ENCODE measurements around the gene C2CD2L.

- TF ChIP-seq CTCF (conservative IDR thresholded peaks at IDR 0.05; ENCODE audit: low read length) (no peak), EZH2phosphoT487 (IDR thresholded peaks at IDR 0.05; ENCODE audit: borderline replicate concordance, low read depth, low read length) (no peak)
Observed at GRCh38 chr11:119117004-119117706, 10.0 kb downstream of the C2CD2L start.
